Keratinocyte (primary cell): Measurements from ENCODE around the gene MED12L. TPM values are rescaled to one million over a fixed set of nuclear protein-coding genes. Genes with fewer than 3 reads are reported as not detected.

Experiments used
- DNase-seq: peaks from one replicate; pipeline ENCODE4 v3.0.0-alpha.2; 2011; ENCODE audit warnings: low read depth, missing footprints, low spot score
- FAIRE-seq: peaks from 2 replicates; lab custom pipeline; 2011; peaks lifted over from hg19 to GRCh38; lab: Jason Lieb, UNC
- H2AFZ ChIP-seq: 2 replicates; pipeline ENCODE4 v1.6.0; 2012; ENCODE audit warnings: low read length, control low read depth, inconsistent platforms; ENCODE audit not compliant: control insufficient read depth
- H3K27ac ChIP-seq: 2 replicates; pipeline ENCODE4 v1.5.1; 2011; ENCODE audit warnings: low read length; ENCODE audit not compliant: control insufficient read depth, insufficient read depth
- H3K27me3 ChIP-seq: 3 replicates; pipeline ENCODE4 v1.6.0; 2011; ENCODE audit warnings: low read length; ENCODE audit not compliant: control insufficient read depth, insufficient read depth; ENCODE audit errors: extremely low read depth
- H3K36me3 ChIP-seq, 2 experiments: 2 replicates in 1 of 2; 3 replicates in 1 of 2; pipeline ENCODE4 v1.5.1; 2011; ENCODE audit warnings: low read length in 2 of 2, mild to moderate bottlenecking in 1 of 2; ENCODE audit not compliant: control insufficient read depth in 2 of 2, insufficient read depth in 2 of 2; ENCODE audit errors: extremely low read depth in 1 of 2
- H3K4me1 ChIP-seq: 3 replicates; pipeline ENCODE4 v1.5.1; 2011; ENCODE audit warnings: low read length; ENCODE audit not compliant: control insufficient read depth, insufficient read depth; ENCODE audit errors: extremely low read depth
- H3K4me2 ChIP-seq: 3 replicates; pipeline ENCODE4 v1.6.0; 2011; ENCODE audit warnings: low read depth, low read length; ENCODE audit not compliant: control insufficient read depth, insufficient read depth; ENCODE audit errors: extremely low read depth
- H3K4me3 ChIP-seq, 3 experiments: fragments of 200-600 bp in 1 of 3; sonication (generic) in 1 of 3; 2 replicates in 2 of 3; 3 replicates in 1 of 3; pipeline ENCODE4 v1.5.1; 2011 to 2016; ENCODE audit warnings: low read length in 3 of 3, mild to moderate bottlenecking in 3 of 3, control low read depth in 2 of 3, inconsistent platforms in 1 of 3, low read depth in 1 of 3, mixed read lengths in 1 of 3, mixed run types in 1 of 3, moderate library complexity in 1 of 3; ENCODE audit not compliant: control insufficient read depth in 2 of 3, insufficient read depth in 2 of 3; ENCODE audit errors: extremely low read depth in 1 of 3
- H3K79me2 ChIP-seq: 2 replicates; pipeline ENCODE4 v1.6.0; 2012; ENCODE audit warnings: low read length; ENCODE audit not compliant: control insufficient read depth, insufficient read depth
- H3K9ac ChIP-seq: 3 replicates; pipeline ENCODE4 v1.6.0; 2011; ENCODE audit warnings: low read length; ENCODE audit not compliant: control insufficient read depth, insufficient read depth; ENCODE audit errors: extremely low read depth
- H3K9me1 ChIP-seq: 3 replicates; pipeline ENCODE4 v1.6.0; 2011; ENCODE audit warnings: low read length; ENCODE audit not compliant: control insufficient read depth, insufficient read depth; ENCODE audit errors: extremely low read depth
- H3K9me3 ChIP-seq: 2 replicates; pipeline ENCODE4 v1.5.1; 2012; ENCODE audit warnings: low read depth, low read length; ENCODE audit not compliant: control insufficient read depth
- H4K20me1 ChIP-seq: 3 replicates; pipeline ENCODE4 v1.6.0; 2011; ENCODE audit warnings: low read length; ENCODE audit not compliant: control insufficient read depth, insufficient read depth; ENCODE audit errors: extremely low read depth
- EZH2 ChIP-seq: IDR thresholded peaks from one replicate; pipeline ENCODE4 v1.6.1; 2012; ENCODE audit warnings: inconsistent platforms, mild to moderate bottlenecking, low read length, moderate library complexity
- dilution Hi-C: fragments of 300-500 bp; cut with MboI; formaldehyde crosslinking; loops from one replicate; pipeline ENCODE4 v1.7.0; 2020; ENCODE audit warnings: low sequenced_read_pairs; ENCODE audit not compliant: extremely low pct_ligation_motif_present
- polyA plus RNA-seq, 5 experiments: library from polyadenylated mRNA; depleted of rRNA in 3 of 5; stranded (reverse) in 3 of 5; stranded (forward) in 1 of 5; unstranded in 1 of 5; fragments of >200 nt; gene quantifications; 1 replicate in 1 of 5; 2 replicates in 3 of 5; 3 replicates in 1 of 5; pipeline versions ENCODE4 v1.2.1 to v1.2.3, GENCODE V29; 2011 to 2012; ENCODE audit warnings: missing spikeins in 2 of 5, low read depth in 1 of 5, low replicate concordance in 1 of 5
- TF ChIP-seq, protein P1 (sequence below), 3 experiments: IDR thresholded peaks in 1 of 3; conservative IDR thresholded peaks in 1 of 3; optimal IDR thresholded peaks in 1 of 3; 2 replicates in 2 of 3; 3 replicates in 1 of 3; pipeline versions ENCODE3 to v1.5.1; 2011; ENCODE audit warnings: low read length in 3 of 3, mild to moderate bottlenecking in 3 of 3, moderate library complexity in 2 of 3, control low read depth in 1 of 3, inconsistent platforms in 1 of 3; ENCODE audit not compliant: insufficient read depth in 2 of 3; ENCODE audit errors: extremely low read depth in 1 of 3

MED12L gene
- polyA plus RNA-seq, 1 donor (not counting 4 experiments of a cell fraction or from before 2014, with no cell fraction given) = 0.04 TPM

DNA sequence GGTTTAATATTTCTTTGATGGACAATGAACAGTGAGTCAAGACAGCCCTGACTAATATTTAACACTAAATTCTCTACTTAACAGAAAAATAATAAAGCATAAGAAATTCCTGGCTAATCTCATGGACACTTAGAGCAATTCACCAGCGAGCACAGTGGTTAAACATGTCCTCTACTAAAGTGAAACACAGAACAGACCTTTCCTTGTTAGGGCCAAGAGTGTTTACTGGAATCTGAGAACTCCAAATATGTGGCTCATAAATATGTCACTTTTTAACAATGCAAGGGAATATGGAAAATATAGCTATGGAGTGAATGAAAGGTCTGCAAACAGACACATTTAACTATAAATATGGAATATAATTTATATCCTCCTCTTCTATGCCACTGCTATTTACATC, 394.0 kb downstream of the MED12L start:
- Histone ChIP-seq H2AFZ (no peak overlapping the region), H3K27ac (no peak overlapping the region), H3K9ac (no peak overlapping the region), H3K27me3 (no peaks in the 10 kb centered on the region), H3K4me2 (no peak overlapping the region), H3K36me3 (no peaks in the 10 kb centered on the region), H3K4me3 (no peak overlapping the region), H3K9me3 (no peaks in the 10 kb centered on the region), H3K4me1 (no peaks in the 10 kb centered on the region), H3K79me2 (no peaks in the 10 kb centered on the region), H4K20me1 (no peaks in the 10 kb centered on the region), H3K9me1 (no peaks in the 10 kb centered on the region)
- dilution Hi-C loops = no loop called here
- DNase-seq (no peak), FAIRE-seq (no peak)
- TF ChIP-seq, protein P1, sequence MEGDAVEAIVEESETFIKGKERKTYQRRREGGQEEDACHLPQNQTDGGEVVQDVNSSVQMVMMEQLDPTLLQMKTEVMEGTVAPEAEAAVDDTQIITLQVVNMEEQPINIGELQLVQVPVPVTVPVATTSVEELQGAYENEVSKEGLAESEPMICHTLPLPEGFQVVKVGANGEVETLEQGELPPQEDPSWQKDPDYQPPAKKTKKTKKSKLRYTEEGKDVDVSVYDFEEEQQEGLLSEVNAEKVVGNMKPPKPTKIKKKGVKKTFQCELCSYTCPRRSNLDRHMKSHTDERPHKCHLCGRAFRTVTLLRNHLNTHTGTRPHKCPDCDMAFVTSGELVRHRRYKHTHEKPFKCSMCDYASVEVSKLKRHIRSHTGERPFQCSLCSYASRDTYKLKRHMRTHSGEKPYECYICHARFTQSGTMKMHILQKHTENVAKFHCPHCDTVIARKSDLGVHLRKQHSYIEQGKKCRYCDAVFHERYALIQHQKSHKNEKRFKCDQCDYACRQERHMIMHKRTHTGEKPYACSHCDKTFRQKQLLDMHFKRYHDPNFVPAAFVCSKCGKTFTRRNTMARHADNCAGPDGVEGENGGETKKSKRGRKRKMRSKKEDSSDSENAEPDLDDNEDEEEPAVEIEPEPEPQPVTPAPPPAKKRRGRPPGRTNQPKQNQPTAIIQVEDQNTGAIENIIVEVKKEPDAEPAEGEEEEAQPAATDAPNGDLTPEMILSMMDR (optimal IDR thresholded peaks at IDR 0.05 in 1 of 3, IDR thresholded peaks at IDR 0.05 in 1 of 3, conservative IDR thresholded peaks at IDR 0.05 in 1 of 3; ENCODE audit: extremely low read depth in 1 of 3, insufficient read depth in 2 of 3, low read length in 3 of 3) = no peak
- TF ChIP-seq EZH2 = no peak

- H3K36me3 ChIP-seq = no peaks in the 10 kb centered on the region
- dilution Hi-C loops = no loop called here
- no peak overlapping the region for H3K9ac ChIP-seq
- H3K27ac ChIP-seq = no peak overlapping the region
- no peaks in the 10 kb centered on the region for H3K27me3 ChIP-seq
- H3K4me3 ChIP-seq = no peak overlapping the region
- H3K9me3 ChIP-seq = no peaks in the 10 kb centered on the region
- H3K4me2 ChIP-seq = no peak overlapping the region
- TF ChIP-seq, protein P1 (optimal IDR thresholded peaks at IDR 0.05 in 1 of 3, IDR thresholded peaks at IDR 0.05 in 1 of 3, conservative IDR thresholded peaks at IDR 0.05 in 1 of 3; ENCODE audit: extremely low read depth in 1 of 3, insufficient read depth in 2 of 3, low read length in 3 of 3) = no peak
- TF ChIP-seq EZH2 = no peak
- no peaks in the 10 kb centered on the region for H3K9me1 ChIP-seq
- no peaks in the 10 kb centered on the region for H3K4me1 ChIP-seq
- no peak for FAIRE-seq
- DNase-seq = no peak
- H4K20me1 ChIP-seq = no peaks in the 10 kb centered on the region
- no peaks in the 10 kb centered on the region for H3K79me2 ChIP-seq
- no peak overlapping the region for H2AFZ ChIP-seq
Measured at GRCh38 chr3:151480492-151480891, 395.0 kb downstream of the MED12L start.
